ENCODE measurements around the gene TRPM2. TPM values are rescaled to one million over a fixed set of nuclear protein-coding genes. Genes with fewer than 3 reads are reported as not detected.

Gene TRPM2
- total and polyA plus RNA-seq, 2 of the 4 experiments (the other 2 are of a cell fraction): not detected

DNA sequence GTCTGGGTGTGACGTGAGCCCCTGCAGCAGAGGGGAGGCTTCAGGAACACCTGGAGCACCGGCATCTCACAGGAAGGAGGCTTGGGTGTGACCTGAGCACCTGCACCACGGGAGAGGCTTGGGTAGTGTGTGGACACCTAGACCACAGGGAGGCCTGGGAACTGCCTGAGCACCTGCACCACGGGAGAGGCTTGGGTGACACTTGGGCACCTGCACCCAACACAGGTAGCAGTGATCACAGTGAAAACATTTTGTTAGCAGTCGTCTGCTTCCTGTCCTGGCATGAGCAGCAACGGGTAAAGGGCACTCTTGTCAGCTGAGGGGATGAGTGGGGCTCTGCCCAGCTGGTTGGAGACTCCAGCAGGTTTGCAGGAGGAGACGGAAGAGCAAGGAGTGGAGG is 124.3 kb downstream of the TRPM2 start:
- no peak overlapping the region for H3K56ac ChIP-seq (ENCODE audit: extremely low read depth, insufficient read depth, low read length)
- in situ Hi-C loops (cut with MboI; ENCODE audit: low sequenced_read_pairs) (no loop called here), intact Hi-C loops (cut with micrococcal nuclease) (no loop called here), dilution Hi-C loops (cut with HindIII; ENCODE audit: low sequenced_read_pairs, unreplicated experiment) (no loop called here)
- no peak overlapping the region for H3K9ac ChIP-seq (ENCODE audit: low read depth, low read length)
- H3K9me3 ChIP-seq (ENCODE audit: control insufficient read depth, insufficient read depth, low read length): no peaks in the 10 kb centered on the region
- CTCF ChIA-PET: interaction anchor here (0.6 kb wide), 1 partner anchor 629 kb away, joined by 3 read pairs; no protein-coding TSS in a partner anchor
- H4K5ac ChIP-seq (ENCODE audit: low read depth, low read length): no peak overlapping the region
- no peak for ATAC-seq (ENCODE audit: low read depth)
- H3K23ac ChIP-seq (ENCODE audit: low read depth, low read length): no peak overlapping the region
- H3K36me3 ChIP-seq (ENCODE audit: control insufficient read depth, insufficient read depth, low read length): no peaks in the 10 kb centered on the region
- no peak overlapping the region for H4K8ac ChIP-seq (ENCODE audit: low read depth in 2 of 2, low read length in 2 of 2)
- H3K18ac ChIP-seq (ENCODE audit: low read depth, low read length): no peak overlapping the region
- no peak overlapping the region for H3K4me3 ChIP-seq (ENCODE audit: insufficient read depth, low read depth, low read length)
- no peaks in the 10 kb centered on the region for H4K20me1 ChIP-seq (ENCODE audit: insufficient read depth, low read length)
- no peak overlapping the region for H3K27ac ChIP-seq (ENCODE audit: insufficient read depth, low read length)
- H2BK5ac ChIP-seq (ENCODE audit: low read depth, low read length, poor library complexity, severe bottlenecking): no peak overlapping the region
- H3K4ac ChIP-seq (ENCODE audit: low read depth, low read length): no peak overlapping the region
- H3K14ac ChIP-seq (replicated peaks; ENCODE audit: low read depth, low read length): no peak overlapping the region
- TF ChIP-seq NFE2L2 (IDR thresholded peaks at IDR 0.05; ENCODE audit: low read depth, low read length) (no peak), RAD21 (IDR thresholded peaks at IDR 0.05; ENCODE audit: low read length) (no peak), BHLHE40 (IDR thresholded peaks at IDR 0.05; ENCODE audit: low read depth, low read length) (no peak), RFX5 (IDR thresholded peaks at IDR 0.05; ENCODE audit: low read depth, low read length) (no peak), MAFK (IDR thresholded peaks at IDR 0.05; ENCODE audit: low read depth, low read length) (no peak), MAZ (IDR thresholded peaks at IDR 0.05; ENCODE audit: borderline replicate concordance, low read depth, low read length) (no peak), RCOR1 (IDR thresholded peaks at IDR 0.05; ENCODE audit: insufficient replicate concordance, low read length) (no peak), CEBPB (IDR thresholded peaks at IDR 0.05; ENCODE audit: low read depth, low read length) (no peak), MXI1 (IDR thresholded peaks at IDR 0.05; ENCODE audit: borderline replicate concordance, low read depth, low read length) (no peak)
- TF ChIP-seq, protein P1, sequence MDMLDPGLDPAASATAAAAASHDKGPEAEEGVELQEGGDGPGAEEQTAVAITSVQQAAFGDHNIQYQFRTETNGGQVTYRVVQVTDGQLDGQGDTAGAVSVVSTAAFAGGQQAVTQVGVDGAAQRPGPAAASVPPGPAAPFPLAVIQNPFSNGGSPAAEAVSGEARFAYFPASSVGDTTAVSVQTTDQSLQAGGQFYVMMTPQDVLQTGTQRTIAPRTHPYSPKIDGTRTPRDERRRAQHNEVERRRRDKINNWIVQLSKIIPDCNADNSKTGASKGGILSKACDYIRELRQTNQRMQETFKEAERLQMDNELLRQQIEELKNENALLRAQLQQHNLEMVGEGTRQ (IDR thresholded peaks at IDR 0.05; ENCODE audit: low read depth, low read length): no peak
- TF ChIP-seq, protein P2, sequence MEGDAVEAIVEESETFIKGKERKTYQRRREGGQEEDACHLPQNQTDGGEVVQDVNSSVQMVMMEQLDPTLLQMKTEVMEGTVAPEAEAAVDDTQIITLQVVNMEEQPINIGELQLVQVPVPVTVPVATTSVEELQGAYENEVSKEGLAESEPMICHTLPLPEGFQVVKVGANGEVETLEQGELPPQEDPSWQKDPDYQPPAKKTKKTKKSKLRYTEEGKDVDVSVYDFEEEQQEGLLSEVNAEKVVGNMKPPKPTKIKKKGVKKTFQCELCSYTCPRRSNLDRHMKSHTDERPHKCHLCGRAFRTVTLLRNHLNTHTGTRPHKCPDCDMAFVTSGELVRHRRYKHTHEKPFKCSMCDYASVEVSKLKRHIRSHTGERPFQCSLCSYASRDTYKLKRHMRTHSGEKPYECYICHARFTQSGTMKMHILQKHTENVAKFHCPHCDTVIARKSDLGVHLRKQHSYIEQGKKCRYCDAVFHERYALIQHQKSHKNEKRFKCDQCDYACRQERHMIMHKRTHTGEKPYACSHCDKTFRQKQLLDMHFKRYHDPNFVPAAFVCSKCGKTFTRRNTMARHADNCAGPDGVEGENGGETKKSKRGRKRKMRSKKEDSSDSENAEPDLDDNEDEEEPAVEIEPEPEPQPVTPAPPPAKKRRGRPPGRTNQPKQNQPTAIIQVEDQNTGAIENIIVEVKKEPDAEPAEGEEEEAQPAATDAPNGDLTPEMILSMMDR (conservative IDR thresholded peaks at IDR 0.05; ENCODE audit: low read depth, low read length): no peak
- DNase-seq: no peak
- BruUV-seq (replicated peaks): no TSS peak
- no peaks in the 10 kb centered on the region for H3K4me1 ChIP-seq (ENCODE audit: control insufficient read depth, insufficient read depth, low read length)
- H2BK15ac ChIP-seq (ENCODE audit: low read depth, low read length): no peak overlapping the region
- WGBS, 2 experiments (ENCODE audit: extremely low coverage in 2 of 2, insufficient read length in 1 of 2): 20% methylated on average over 2 of the region's 7 CpGs; no CpG with 5 or more reads in 1 of the 2 experiments
- H2BK120ac ChIP-seq (ENCODE audit: low read depth, low read length): no peak overlapping the region
- no peaks in the 10 kb centered on the region for H3K79me1 ChIP-seq (ENCODE audit: low read depth in 1 of 2, low read length in 2 of 2)
- no peak overlapping the region for H2AK9ac ChIP-seq (replicated peaks; ENCODE audit: low read depth, low read length, poor library complexity)
- POLR2A ChIA-PET (ENCODE audit: unreplicated experiment): no interaction called here
- H2AK5ac ChIP-seq (ENCODE audit: low read depth, low read length): no peak overlapping the region
- H3K4me2 ChIP-seq (ENCODE audit: low read depth, low read length): no peak overlapping the region
- H2AFZ ChIP-seq (replicated peaks; ENCODE audit: low read length, poor library complexity): no peak overlapping the region
- no peak overlapping the region for H4K91ac ChIP-seq (ENCODE audit: insufficient read depth, low read depth, low read length)
- H3K9me1 ChIP-seq (ENCODE audit: insufficient read depth, low read length): no peaks in the 10 kb centered on the region
- H3K27me3 ChIP-seq (ENCODE audit: control insufficient read depth, insufficient read depth, low read length): peaks cover 8% of the 10 kb centered on the region
- no peak overlapping the region for H2BK20ac ChIP-seq (ENCODE audit: low read depth, low read length)

All from IMR-90 (cell line).